Kidney glomerular epithelial cell (primary cell): ENCODE results near the gene DDX24.

Source experiments
- DNase-seq: peaks from one replicate; lab custom pipeline; 2025; lab: John Stamatoyannopoulos, UW

DDX24 gene

DNA sequence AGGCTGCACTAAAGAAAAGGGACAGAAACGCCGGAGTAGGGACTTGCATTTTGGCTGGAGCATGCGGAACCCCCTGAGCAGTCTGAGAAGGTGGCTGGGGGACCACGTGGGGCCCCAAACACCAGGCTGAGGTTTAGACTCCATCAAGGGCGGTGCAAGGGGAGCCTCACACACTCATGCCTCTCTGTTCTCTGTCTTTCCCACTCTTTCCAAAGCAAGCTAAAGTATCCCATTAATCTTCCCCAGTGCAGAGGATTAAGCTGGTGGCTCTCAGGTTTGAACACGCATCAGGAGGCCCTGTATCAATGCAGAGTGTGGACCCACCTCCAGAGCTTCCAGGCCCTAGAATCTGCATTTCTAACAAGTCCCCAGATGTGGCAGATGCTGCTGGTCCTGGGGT, 70.4 kb downstream of the DDX24 start:
- DNase-seq: no peak

DNA sequence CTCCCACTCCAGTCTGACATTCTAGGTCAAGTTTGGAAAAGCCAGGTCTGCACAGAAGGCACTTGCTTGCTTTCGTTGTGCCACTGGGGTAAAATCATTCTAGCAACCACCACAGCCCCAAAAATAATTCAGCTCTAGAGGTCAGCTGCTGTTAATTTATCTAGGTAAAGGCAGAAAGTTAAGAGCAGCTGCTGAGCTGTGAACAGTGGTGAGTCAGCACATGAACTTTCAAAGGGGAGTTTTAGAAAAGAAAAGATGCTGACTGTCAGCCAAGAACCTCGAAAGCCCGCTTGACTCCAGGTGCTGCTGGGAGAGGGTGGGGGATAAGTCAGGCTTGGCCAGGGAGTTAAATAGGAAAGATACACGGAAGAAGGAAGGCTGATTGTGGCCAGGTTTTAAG, 71.2 kb downstream of the DDX24 start:
- DNase-seq: peak; percentile 77

DNA sequence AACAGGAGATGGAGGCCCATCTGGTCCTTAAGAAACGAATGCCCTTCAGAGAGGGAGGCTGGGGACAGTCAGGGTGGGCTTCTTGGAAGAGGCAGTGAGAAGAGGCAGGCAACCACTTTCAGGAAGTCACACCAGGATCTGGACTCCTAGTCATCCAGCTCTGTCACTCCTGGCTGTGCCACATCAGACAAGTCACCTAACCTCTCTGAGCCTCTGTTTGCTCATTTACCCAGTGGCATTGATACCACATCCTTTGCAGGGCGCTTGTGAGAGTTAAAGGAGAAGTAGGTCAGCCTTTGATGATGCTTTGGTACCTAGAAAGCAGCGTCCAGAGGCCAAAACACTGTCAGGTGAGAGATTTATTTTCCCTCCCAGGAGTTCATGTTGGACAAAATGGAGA, 72.8 kb downstream of the DDX24 start:
- no peak for DNase-seq

DNA sequence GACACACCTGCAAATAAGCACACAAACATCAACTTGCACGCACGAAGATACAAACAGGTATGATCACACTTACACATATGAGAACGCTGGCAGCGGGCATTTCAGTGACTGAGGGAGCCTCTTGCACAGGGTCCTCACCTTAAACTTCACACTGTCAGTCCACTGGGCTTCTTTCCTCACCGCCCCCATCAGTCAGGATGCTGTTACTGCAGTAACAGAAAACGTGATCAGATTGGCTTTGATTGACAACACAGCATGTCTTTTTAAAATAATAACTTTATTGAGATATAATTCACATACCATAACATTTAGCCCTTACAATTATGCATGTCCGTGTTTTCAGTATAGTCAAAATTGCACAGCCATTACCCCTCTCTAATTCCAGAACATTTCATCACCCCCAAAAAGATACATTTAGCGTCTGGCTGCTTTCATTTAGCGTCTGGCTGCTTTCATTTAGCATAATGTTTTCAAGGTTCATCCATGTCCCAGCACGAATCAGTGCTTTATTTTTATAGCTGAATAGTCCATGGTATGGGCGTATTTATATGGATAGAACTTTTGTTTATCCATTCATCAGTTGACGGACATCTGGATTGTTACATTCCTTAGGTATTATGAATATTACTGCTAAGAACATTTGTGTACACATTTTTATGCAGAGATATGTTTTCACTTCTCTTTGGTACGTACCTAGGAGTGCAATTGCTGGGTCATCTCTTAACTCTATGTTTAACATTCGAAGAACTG, 75.5 kb downstream of the DDX24 start:
- no peak for DNase-seq

DNA sequence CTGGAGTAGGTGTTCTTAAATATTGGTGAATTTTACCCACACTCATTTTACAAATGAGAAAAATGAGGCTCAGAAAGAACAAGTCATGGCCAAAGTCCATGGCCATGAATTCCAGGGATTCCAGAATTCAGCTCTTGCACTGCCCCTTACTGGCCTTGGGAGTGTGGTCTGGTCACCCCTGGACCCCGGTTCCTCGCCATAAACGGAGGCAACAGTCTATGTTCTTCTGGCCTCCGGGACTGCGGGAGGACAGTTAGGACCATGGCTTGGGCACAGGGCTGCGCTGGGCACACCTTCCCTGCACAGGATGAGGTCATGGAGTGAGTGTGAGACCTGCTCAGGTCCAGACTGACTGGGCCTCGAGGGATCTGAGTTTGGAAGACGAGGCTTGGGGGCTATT, 77.0 kb downstream of the DDX24 start:
- no peak for DNase-seq

DNA sequence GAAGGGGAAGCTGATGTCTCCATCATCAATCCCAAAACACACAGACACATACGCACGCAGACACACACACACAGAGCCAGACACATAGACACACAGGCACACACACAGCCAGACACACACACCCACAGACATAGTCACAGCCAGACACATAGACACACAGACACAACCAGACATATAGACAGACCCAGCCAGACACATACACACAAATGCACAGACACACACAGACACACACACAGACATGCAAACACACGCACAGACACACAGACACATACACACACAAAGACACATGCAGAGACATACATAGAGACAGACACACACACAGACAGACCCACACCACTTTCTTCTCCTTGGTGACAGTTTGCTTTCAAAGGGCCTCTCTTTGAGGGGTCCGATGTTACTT, 77.6 kb downstream of the DDX24 start:
- no peak for DNase-seq

DNA sequence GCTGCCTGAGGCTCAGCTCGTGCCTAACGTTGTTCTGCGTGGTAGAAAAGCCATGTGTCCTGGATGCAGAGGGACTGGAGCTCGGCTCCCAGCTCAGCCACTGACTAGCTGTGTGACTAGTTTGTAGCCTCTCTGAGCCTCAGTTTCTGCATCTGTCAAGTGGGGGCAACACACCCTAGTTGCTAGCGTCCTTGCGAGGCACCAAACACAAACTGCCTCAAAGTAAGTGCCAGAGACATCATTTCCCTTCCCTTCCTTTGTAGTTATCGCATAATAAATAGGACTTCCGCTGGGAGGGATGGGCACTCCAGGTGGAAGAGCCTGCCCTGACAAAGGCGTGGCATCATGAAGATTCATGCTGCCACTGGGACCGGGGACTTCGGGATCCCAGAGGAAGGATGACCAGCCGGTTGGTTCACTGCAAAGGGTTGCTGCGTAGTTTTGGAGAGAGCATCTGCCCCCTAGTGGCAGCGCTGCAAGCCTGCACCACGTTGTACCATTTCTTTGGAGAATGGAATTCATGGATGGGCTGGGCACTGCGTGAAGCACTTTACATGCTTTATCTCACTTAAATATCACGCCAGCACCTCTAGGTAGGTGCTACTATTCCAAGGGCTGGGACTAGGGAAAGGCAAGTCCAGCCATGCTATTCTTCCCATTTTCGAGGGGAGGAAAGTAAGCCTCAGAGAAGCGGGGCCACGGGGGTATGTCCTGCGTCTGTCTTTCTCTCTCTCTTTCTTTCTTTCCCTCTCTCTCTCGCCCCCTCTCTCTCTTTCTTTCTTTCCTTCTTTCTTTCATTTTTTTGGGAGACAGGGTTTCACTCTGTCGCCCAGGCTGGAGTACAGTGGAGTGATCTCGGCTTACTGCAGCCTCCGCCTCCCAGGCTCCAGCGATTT, 79.3 kb downstream of the DDX24 start:
- DNase-seq: peak; percentile 43

DNA sequence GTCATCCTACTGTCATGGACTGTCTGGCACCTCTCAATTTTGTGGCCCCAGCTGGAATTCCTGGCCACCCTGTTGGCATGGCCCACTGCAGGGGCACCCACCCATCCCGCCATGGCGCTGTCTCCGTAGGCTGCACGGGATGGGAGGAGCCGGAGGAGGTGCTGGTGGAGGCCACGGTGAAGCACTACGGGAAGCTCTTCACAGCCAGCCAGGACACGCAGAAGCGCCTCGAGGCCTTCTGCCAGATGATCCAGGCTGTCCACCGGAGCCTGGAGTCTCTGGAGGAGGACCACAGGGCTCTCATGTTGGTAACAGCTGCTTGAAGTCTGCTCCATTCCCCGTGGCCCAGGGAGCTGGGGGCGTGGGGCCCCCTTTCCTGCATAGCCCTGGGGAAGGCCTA, 80.0 kb downstream of the DDX24 start:
- DNase-seq: no peak

DNA sequence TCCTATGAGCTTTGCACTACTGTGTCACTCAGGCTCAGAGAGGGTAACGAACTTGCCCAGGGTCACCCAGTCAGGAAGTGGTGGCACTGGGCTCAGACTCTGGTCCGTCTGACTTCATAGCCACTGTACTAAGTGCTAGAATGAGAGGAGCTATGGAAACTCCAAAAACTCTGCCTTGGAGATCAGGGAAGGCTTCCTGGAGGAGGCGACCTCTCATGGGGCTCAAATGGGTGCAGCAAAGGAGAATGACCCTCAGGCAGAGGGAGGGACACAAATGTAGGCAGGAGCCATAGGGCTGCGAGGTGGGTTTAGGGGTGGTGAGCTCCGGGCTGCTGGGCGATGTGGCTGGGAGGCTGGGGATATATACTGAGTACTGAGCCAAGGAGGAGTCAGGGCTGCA, 80.7 kb downstream of the DDX24 start:
- no peak for DNase-seq

DNA sequence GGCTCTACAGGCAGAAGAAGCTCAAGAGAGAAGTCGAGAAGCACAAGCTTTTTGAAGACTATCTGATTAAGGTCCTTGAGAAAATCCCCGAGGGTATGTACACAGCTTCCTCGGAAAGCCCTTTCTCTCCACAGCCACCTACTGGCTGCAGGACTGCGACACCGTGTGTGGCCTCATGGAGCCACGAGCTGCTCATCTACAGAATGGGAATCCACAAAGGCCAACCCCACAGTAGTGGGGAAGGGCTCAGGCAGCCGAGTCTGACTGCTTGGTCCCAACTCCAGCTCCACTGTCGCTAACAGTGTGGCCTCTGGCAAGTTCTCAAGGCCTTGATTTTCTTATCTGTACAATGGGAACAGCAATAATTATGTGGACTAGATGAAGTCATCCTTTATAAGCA, 81.4 kb downstream of the DDX24 start:
- no peak for DNase-seq

DNA sequence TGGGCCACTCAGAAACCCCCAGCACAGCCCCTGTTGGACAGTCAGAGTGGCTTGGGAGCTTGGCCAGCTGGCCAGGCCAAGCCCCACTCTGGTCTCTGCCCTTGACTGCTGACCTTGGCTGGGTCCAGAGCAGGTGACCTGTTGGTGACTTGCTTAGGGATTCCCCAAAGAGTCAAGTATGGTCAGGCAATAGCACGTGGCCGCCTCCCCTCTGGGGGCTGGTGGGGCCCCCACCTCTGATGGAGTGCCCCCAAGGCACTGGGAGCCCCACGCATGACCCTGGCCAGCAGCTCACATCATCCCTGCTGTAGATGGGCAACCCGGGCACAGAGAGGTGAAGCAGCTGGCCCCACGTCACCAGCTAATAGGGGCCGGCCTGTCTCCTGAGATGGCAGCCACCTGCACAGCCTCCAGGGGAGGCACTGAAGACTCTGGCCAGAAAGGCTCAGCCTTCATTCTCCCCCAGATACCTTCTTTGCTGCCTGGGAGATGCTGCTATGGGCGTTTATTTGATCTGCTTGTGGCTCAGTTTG, 82.1 kb downstream of the DDX24 start:
- no peak for DNase-seq
